ENCODE results near the gene FEM1A.

DNA sequence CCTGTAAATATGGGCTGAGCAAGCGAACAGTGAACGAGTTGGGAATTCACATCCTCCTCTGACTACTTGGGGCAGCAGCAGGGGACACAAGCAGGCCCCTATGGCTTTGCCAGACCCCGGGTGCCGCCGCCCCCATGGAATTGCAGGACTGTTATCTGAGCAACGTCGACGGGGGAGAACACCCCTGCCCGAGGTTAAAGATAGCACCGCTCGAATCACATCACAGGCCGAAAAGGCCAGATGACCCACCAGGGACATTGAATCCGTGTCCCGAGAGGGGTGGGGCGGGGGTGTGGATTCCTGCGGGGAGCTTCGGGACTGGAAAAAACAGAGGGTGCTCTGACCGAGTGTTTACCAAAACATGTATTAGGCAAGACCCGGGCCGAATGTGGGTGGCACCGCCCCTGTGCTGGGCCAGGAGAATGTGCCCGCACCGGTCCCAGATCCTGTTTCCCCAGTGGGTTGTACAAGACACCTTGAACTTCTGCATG, 9.1 kb downstream of the FEM1A start:
- TF ChIP-seq RBAK (CRISPR knock-in tag; IDR thresholded peaks at IDR 0.05) (no peak), NR2C2 (CRISPR knock-in tag; IDR thresholded peaks at IDR 0.05; ENCODE audit: borderline replicate concordance) (no peak), NCOA2 (CRISPR knock-in tag; IDR thresholded peaks at IDR 0.05) (no peak), ZNF558 (CRISPR knock-in tag; IDR thresholded peaks at IDR 0.05; ENCODE audit: borderline replicate concordance) (no peak), GLI4 (CRISPR knock-in tag; IDR thresholded peaks at IDR 0.05; ENCODE audit: borderline replicate concordance) (no peak), MTF1 (CRISPR knock-in tag; IDR thresholded peaks at IDR 0.05) (no peak), NFE2L1 (CRISPR knock-in tag; IDR thresholded peaks at IDR 0.05; ENCODE audit: borderline replicate concordance) (no peak)
- TF ChIP-seq, protein P1, sequence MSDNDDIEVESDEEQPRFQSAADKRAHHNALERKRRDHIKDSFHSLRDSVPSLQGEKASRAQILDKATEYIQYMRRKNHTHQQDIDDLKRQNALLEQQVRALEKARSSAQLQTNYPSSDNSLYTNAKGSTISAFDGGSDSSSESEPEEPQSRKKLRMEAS (IDR thresholded peaks at IDR 0.05): no peak
